Measurements from ENCODE around the gene CCDC13.

CCDC13 gene

DNA sequence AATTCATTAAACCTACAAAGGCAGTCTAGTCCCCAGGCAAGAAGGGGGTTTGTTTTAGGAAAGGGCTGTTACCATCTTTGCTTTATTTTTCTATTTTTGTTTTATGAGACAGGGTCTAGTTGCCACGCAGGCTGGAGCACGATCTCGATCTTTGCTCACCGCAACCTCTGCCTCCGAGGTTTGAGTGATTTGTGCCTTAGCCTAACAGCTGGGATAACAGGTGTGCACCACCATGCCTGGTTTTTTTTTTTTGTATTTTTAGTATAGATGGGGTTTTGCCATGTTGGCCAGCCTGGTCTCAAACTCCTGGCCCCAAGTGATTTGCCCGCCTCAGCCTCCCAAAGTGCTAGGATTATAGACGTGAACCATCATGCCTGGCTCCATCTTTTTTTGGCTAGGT lies 26.3 kb upstream of the CCDC13 start:
- DNase-seq: no peak

- no peak for DNase-seq
Measured at GRCh38 chr3:42796332-42796885, 23.4 kb upstream of the CCDC13 start.

- DNase-seq: no peak
Measured at GRCh38 chr3:42795621-42796181, 22.6 kb upstream of the CCDC13 start.

DNA sequence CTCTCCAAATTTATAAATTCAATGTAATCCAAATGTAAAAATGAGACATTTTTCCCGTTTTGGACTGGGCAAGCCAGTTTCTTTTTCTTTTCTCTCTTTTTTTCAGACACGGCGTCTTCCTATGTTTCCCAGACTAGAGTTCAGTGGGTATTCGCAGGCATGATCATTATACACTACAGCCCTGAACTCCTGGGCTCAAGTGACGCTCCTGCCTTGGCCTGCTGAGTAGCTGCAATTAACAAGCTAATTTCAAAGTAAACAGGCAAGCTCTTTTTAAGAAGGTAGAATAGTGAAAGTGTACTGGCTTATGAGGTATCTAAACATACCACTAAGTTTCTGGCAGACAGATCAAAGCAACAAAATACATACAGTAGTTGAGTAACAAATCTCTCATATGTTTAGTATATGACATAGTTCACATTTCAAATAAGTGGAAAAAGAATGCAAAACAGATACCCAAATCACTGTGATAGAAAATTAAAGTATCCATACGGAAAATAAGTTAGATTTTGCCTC lies 17.7 kb upstream of the CCDC13 start:
- DNase-seq: no peak

DNA sequence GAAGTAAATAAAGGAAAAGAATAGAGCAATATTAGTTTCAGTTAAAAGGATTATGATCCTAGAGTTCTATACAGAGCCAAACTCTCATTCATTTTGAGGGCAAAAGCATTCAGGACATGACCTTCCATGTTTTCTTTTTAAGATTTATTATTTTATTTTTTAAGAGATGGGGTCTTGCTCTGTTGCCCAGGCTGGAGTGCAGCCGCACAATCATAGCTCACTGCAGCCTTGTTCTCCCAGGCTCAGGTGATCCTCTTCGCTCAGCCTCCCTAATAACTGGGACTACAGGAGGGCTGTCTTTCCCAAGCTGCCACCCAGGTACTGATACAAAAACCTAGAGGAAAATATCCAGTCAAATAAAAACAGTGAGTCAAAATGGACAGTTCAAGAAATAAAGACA lies 13.6 kb upstream of the CCDC13 start:
- DNase-seq: no peak

GRCh38 chr3:42786212-42786611 lies 13.2 kb upstream of the CCDC13 start:
- no peak for DNase-seq

DNA sequence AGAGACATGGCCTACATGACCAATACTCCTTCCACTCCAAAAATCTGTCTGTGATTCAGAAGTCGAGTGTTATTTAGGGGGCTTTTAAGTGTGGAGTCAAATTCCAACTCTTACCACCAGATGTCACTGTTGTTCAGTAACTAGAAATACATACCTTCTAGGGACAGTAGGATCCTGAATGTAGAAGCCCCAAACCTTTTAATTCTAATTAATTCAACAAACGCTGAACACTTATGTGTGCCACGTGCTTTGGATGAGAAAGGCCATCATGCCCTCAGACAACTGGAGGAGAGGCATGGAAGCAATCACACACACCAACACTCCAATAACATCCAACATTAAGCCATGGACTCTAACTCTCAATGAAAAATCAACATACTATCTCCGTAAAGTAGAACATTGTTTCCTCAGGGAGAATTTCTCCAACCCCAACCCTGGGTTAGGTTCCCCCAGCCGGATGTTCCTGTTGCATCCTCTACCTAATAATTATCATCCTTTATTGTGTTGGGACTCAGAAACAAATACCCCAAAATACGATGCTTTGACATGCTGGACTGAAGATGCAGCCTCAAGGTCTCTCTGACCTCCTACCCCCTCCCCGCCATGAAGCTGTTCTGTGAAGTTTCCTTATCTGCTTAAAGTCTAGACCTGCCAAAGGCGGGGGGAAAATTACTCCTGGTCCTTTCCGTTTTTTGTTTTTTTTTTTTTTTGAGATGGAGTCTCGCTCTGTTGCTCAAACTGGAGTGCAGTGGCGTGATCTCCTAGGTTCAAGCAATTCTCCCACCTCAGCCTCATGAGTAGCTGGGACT lies 8.0 kb upstream of the CCDC13 start:
- no peak for DNase-seq

- no peak for DNase-seq
Measured at GRCh38 chr3:42780398-42780797, 7.3 kb upstream of the CCDC13 start.

DNA sequence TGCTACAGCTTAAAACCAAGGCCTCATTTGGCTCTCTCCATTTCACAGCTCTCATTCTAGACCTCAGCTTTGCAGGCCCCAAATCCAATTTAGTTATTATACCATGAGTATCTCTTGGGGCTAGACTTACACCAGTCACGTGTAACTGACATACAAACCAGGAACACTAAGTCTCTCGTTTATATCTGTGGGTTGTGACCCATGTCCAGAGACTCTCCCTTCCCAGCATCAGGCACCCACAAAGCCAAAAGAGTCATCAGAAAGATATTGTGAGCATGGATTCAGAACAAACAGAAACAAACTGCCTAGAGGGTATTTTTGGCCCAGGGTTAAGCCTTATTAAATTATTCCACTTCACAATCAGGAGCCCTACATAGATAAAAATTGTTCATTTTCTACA lies 5.6 kb upstream of the CCDC13 start:
- DNase-seq: no peak

- no peak for DNase-seq
Measured at GRCh38 chr3:42773409-42773751, 327 bp upstream of the CCDC13 start.

DNA sequence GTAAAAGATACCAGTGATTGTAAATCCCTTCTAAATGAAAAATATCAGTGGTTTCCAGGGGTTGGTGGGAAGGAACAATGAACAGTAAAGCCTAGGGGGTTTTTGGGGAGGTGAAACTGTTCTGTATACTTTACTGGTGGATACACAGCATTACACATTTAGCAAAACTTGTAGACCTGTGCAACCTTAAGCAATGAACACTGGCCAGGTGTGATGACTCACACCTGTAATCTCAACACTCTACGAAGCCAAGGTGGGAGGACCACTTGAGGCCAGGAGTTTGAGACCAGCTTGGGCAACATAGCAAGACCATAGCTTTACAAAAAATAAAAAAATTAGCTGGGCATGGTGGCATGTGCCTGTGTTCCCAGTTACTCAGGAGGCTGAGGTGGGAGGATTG lies 1.8 kb downstream of the CCDC13 start:
- no peak for DNase-seq

DNA sequence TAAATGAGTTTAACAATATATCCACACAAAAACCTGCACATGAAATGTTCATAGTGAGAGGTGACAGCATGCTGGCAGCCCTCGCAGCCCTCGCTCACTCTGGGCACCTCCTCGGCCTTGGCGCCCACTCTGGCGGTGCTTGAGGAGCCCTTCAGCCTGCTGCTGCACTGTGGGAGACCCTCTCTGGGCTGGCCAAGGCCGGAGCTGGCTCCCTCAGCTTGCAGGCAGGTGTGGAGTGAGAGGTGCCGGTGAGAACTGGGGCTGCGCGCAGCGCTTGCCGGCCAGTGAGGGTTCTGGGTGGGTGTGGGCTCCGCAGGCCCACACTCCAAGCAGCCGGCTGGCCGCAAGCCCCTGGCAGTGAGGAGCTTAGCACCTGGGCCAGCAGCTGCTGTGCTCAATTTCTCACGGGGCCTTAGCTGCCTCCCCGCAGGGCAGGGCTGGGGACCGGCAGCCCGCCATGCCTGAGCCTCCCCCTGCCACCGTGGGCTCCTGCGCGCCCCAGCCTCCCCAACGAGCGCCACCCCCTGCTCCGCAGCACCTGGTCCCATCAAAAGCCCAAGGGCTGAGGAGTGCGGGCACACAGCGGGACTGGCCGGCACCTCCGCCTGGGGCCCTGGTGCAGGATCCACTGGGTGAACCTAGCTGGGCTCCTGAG lies 3.4 kb downstream of the CCDC13 start:
- DNase-seq: no peak

- DNase-seq: no peak
Measured at GRCh38 chr3:42764561-42765295, 8.3 kb downstream of the CCDC13 start.

GRCh38 chr3:42764115-42764514 lies 8.9 kb downstream of the CCDC13 start:
- DNase-seq: no peak

GRCh38 chr3:42763021-42763420 lies 10.0 kb downstream of the CCDC13 start:
- no peak for DNase-seq

DNA sequence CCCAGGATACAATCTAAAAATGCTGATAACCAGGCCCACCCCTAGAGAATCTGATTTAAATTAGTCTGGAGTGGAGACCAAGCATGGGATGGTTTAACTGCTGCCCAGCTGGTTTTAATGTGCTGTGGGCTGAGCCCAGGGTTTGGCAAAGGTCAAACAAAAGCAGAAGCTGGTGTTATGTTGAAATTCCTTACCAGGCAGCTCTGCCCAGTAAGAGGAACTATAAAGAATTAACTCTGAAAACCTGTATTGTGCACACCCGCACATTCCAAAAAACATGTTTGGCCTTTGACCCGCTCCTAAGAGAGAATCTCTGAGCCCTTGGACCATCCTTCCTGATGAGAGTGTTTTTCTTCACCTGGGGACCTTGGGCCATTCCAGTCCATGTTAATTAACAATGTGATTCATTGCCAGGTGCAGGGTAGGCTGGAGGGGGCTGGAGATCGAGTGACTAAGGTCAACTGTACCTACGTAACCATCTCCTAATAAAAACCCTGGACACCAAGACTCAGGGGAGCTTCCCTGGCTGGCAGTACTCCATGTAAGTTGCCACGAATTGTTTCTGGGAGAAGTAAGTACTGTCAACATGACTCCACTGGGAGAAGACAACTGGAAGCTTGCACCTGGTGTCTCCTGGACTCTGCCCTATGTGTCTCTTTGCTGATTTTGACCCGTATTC lies 10.9 kb downstream of the CCDC13 start:
- DNase-seq: no peak

GRCh38 chr3:42758126-42758525 lies 14.9 kb downstream of the CCDC13 start:
- no peak for DNase-seq

DNA sequence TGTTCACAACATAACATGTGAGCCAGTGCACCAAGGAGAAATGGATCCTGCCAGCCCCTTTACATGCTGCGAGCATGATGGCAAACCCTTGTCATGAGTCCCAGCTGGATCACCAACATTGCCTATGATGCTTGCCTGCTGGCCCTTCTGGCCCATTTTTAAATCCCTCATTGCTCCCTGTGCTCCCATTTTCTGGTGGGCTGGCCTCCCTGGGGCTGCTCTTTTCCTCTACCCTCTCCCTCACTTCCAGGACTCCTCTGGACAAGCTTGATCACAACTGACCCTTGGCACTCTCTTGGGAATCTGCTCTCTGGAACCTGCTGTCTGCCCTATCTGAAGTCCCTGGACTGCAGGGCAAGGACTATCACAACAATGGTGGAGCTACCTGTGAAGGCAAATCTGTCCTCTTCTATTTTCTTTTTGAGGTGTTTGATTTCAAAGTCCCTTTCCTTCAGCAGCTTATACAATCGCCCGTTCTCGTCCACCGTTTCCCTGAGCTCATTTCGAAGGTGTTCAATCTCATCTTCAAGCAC lies 16.3 kb downstream of the CCDC13 start:
- no peak for DNase-seq

DNA sequence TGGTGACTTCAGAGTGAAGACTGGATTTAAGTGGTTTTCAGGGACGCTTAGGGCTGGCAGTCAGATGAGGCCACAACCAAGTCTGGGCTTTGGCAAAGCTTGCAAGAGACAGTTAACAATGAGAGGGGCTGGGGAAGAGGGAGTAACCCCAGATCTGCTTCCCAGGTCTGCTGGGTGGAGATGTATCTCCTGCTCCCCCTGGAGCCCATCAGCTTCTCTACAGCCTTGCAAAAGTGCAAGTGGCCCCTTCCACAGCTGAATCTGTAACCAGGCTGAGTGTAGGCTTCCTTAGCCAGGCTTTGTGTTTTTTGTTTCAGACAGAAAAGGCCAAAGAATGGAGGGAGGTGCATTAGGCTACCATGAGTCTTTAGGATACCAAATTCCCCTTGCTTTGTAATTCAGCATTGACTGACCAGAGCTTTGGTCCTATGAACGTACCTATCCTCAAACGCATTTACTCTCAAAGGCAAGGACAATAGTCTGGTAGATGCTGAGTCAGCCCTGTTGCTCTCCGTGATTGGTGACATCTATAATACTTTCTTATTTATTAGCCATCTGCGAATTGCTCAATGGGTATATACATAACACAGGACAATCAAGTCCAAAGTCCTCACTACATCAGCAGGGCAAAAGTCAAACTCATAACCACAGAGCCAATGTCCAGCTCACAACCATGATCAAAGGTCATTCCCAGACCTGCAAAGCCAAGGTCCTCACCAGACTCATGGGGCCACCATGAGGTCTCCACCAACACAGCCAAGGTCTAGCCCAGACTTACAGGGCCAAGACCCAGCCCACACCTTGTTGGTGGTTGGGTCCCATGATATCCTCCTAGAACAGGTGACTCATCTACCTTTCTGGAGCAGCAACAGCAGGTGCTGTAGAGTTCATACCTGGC lies 17.1 kb downstream of the CCDC13 start:
- DNase-seq: no peak

DNA sequence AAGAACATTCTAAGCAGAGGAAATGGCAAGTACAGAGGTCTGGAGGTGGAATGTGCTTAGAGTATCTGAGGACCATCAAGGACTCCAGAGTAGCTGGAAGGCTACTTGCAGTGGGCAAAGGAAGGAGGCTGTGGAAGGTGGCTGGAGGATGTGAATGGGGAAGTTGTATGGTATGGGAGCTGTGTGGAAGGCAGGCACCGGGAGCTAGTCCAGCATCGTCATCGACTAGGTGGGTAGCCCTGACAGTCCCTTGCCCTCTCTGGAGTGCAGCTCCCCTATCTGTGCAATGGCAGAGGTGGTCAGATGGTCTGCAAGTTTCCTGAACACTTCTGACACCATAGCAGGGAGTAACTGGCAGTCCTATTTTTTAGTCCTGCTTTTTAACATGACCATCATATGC lies 19.3 kb downstream of the CCDC13 start:
- DNase-seq: no peak

GRCh38 chr3:42752961-42753360 lies 20.1 kb downstream of the CCDC13 start:
- no peak for DNase-seq

All from NCI-H187 treated with DMSO at 0.1 percent for 48 hours (cell line).